Stimulated activated naive CD8-positive, alpha-beta T cell treated with anti-CD3 and anti-CD28 coated beads, Interleukin-15, Interleukin-2, amounts not matched to agents 100 U/mL and 50 U/mL, for 24 hours (primary cell): ENCODE data around the gene MLXIP.
"Not testable (repeated sequence)": the region's sequence is repeated elsewhere in the genome, so short reads cannot be mapped to it uniquely, and the experiment has no call there.

ENCODE experiments used
- ATAC-seq: fragments of 150-1000 bp; cut with Tn5 transposase; one replicate; pipeline ENCODE4 v1.10.0; 2021
- DNase-seq: peaks from one replicate; pipeline ENCODE4 v3.0.0; 2021

Gene MLXIP

DNA sequence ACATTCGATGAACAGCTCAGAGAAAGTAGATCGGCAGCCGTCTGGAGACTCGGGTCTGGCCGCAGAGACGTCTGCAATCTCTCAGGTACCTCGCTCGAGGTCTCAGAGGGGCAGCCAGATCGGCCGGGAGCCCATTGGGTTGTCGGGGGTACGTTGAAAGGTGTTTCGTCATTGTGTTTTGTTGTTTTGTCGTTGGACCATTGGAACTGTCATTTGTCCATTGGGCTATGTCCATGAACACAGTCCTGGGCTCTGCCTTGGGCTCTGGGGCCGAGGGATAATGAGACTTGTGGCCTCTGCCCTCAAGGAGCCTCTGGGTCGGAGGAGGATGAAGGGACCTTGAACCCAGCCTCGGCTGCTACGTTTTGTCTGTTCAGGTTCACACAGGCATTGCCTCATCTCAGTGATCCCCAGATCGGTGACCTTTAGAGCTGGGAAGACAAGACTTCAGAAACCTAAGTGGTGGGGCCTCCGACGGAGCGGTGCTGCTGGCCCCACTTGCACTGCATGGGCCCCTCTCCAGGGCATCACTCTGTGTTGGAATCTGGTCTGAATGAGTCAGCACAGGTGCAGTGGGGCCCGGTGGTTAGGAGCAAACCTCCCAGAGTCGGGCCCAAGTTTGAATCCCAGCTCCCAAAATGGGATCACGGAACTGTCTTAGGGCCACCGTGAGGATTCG is 23.6 kb upstream of the MLXIP start:
- DNase-seq (no peak), ATAC-seq (no peak)

DNA sequence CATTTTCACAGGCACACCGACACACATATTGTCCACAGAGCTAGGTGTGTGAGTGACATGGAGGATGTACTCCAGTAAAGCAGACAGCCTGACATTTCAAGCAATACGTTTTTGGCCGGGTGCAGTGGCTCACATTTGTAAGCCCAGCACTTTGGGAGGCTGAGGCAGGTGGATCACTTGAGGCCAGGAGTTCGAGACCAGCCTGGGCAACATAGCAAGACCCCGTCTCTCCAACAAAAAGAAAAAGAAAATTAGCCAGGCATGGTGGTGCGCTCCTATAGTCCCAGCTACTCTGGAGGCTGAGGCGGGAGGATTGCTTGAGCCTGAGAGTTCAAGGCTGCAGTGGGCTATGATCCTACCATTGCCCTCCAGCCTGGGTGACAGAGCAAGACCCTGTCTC is 22.1 kb upstream of the MLXIP start:
- not testable (repeated sequence) for DNase-seq

DNA sequence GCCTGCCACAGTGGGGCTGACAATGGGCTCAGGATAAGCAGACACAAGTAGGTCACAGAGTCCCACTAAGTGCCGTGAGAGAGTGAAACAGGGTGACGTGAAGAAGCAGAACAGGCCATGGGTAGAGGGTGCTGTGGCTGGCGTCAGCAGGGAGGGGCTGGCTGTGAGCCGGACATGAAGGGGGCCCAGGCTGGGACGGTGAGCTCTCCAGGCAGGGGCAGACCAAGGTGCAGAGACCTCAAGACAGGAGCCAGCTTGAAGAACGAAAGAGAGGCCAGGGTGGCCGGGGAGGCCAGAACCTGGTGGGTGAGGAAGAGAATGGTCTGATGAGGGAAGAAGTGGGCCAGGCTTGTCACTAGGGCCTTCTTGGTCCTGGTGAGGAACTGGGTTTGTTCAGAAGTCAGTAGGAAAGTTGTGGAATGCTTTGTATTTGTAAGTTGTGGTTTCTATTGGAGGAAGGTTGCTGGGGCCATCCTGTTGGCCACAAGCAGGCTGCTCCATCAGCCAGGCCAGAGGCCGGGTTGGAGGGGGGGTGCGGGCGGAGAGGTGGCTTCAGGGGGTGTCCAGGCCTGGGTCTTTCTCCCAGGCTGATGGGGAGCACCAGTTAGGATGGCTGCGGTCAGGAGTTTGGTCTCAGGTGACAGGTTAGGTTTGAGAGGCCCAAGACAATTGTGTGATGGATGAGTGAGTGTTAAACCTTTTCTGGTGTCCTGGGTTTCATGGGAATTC is 21.4 kb upstream of the MLXIP start:
- ATAC-seq (no peak), DNase-seq (no peak)

More for the DNA sequence above, 22.1 kb upstream of the MLXIP start:
- ATAC-seq: not testable (repeated sequence)

GRCh38 chr12:122057769-122058168 is 20.8 kb upstream of the MLXIP start:
- no peak for DNase-seq
- no peak for ATAC-seq

DNA sequence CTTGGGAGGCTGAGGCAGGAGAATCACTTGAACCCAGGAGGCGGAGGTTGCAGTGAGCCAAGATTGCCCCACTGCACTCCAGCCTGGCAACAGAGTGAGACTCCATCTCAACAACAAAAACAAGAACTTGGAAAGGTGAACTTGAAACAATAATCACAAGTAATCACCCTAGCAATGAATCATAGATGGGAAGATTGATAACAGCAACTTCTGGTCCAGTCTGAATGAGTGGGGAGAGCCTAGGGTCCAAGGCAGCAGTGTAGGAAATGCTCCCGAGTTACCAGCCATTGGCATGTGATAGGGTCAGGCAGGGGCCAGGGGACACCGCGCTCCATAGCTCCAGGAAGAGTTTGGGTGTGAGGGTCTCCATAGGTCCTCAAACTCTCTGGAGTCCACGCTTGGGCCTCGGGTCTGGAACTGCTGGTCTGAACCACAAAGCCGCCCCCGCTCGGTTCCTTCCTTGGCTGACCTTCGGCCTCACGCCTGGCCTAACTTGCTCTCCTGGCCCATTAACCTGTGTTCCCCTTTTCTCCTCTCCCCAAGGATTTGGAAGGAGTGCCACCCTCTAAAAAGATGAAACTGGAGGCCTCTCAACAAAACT is 19.9 kb upstream of the MLXIP start:
- no peak for ATAC-seq
- no peak for DNase-seq

- no peak for DNase-seq
- no peak for ATAC-seq
Measured at GRCh38 chr12:122059203-122059960, 19.2 kb upstream of the MLXIP start.

- no peak for ATAC-seq
- DNase-seq: no peak
Measured at GRCh38 chr12:122060081-122060501, 18.5 kb upstream of the MLXIP start.

DNA sequence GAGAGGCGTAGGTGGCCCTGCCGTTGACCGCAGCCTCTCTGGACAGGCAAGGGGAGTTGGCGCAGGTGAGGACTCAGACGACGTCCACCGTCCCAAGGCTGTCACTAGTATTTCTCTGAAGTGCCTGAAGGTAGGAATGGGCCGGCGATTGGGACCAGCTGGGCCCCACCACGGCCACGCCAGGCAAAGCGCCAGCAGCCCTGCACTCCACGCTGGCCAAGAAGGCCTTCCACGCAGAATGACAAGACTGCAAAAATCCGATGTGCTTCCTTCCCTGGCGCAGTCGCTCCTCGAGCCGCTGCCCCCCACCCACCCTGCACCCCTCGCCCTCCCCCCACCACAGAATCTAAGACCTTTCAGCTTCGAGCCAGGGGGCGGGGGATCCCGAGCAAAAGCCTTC is 17.3 kb upstream of the MLXIP start:
- ATAC-seq (no peak), DNase-seq (no peak)

DNA sequence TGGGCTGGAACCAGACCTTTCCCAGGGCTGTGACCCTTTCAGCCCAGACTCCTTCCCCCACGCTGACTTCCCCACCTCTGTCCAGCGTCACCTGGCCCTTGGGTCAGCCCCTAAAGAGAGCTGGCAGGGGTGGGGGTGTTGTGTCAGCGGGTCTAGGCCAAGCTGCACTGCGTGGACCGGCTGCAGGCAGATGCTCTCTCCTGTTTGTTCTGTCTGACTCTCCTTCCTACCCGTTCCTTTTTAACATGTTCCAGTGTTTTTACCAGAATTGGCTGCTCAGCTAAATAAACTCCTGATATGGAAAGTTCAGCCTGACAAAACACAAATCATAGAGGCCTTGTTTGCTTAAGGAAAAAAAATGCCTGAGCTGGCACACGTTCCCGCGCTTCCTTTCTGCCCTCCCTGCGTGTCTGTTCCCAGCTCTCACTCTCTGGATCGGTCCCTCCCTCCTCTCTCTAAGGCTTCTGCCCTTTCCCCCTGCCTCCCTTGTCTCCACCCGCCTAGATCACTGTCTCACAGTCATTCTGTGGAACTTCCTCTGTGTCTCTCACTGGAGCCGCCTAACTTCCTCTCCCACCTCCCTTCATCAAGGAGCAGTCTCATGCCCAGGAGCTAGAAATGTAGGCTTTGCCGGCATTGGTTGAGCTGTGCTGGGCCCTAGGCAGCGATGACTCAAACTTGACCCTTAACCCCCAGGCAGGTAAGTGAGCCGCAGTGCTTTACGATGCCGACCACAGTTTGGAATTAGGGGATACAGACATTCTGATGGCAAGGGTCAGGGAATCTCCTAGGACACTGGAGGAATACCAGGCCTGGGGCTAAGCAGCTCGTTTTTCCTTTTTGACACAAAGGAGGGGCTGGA is 15.5 kb upstream of the MLXIP start:
- ATAC-seq (no peak), DNase-seq (no peak)

GRCh38 chr12:122063694-122064024 is 14.9 kb upstream of the MLXIP start:
- no peak for ATAC-seq
- no peak for DNase-seq

DNA sequence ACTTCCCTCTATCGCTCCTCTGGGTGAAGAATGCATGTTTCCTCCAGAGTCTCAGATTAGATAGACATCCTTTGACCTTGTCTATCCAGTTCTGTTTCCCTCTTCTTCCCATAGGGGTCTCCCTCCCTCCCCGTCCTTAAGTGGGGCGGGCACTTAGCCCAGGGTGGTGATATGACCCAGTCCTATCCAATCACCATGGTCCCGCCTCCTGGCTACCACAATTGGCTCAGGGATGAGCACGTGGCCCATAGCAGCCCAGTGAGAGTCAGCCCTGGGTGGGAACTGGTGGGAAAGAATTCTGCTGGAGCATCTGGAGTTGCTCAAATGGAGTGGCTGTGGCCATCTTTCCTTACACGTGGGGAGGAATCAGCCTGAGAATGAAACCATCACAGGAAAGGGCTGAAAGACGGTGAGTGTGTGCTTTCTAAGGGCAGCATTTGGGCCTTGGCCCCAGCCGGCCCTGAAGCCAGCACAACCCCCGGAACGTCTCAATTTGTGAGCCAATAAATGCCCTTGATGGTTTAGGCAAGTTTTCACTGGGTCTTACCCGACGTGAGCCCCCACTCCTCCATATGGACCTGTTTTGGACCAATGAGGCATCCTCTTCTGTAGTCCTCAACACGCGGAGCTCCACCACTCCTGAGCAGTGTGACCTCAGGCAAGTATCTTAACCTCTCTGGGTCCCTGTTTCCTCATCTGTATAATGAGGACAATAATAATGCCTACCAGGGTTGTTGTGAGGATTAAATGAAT is 14.4 kb upstream of the MLXIP start:
- peak; percentile 93 for ATAC-seq

DNA sequence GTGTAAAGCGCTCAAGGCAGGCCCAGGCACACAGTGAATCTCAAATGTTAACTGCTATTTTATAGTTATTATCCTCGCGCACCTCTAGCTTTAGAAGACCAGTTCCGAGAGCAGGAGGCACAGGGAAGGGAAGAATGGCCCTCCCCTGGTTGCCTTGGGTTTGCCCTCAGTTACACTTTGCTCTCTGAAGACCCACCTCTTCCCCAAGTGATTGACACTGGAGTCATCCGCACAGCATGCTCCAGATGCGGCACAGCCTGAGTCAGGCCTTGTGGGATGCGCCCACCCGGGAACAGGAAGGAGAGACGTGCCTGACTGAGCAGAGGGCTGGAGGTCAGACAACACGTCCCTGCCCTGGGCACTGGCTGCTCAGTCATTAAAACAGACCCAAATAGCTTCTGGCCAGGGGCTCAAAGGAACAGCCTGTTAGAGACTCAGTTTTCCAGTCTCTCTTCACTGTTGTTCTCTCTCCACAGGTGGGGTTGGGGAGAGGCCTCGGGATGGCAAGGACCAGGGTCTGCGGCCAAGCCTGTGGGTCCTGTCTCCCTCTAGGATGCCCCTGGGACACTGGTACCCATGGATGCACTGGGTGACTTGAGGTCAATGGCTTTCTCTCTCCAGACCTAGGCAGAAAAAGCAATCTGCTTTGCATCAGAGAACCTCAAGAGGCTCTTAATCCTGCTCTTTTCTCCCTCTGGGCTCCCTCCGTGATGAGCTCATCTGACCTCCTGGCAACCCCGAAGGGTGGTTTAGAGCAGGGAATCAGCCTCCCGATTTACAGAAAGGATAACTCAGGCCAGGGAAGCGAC is 13.6 kb upstream of the MLXIP start:
- DNase-seq (no peak), ATAC-seq (no peak)

More for the DNA sequence above, 14.4 kb upstream of the MLXIP start:
- DNase-seq: peak; percentile 66

- ATAC-seq (no peak), DNase-seq (no peak)
Measured at GRCh38 chr12:122067548-122067947, 11.0 kb upstream of the MLXIP start.

GRCh38 chr12:122067966-122068365 is 10.6 kb upstream of the MLXIP start:
- peak; percentile 60 for DNase-seq
- ATAC-seq: peak; percentile 42

- DNase-seq (no peak), ATAC-seq (no peak)
Measured at GRCh38 chr12:122072031-122072970, 6.3 kb upstream of the MLXIP start.

DNA sequence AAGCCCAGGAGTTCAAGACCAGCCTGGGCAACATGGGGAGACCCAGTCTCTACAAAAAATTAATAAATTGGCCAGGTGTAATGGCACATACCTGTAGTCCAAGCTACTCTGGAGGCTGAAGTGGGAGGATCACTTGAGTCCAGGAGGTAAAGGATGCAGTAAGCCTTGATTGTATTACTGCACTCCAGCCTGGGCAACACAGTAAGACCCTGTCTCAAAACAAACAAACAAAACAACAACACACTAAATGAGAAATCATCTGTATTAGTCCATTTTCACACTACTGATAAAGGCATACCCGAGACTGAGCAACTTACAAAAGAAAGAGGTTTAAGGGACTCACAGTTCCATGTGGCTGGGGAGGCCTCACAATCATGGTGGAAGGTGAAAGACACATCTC is 4.7 kb upstream of the MLXIP start:
- DNase-seq: no peak
- no peak for ATAC-seq

DNA sequence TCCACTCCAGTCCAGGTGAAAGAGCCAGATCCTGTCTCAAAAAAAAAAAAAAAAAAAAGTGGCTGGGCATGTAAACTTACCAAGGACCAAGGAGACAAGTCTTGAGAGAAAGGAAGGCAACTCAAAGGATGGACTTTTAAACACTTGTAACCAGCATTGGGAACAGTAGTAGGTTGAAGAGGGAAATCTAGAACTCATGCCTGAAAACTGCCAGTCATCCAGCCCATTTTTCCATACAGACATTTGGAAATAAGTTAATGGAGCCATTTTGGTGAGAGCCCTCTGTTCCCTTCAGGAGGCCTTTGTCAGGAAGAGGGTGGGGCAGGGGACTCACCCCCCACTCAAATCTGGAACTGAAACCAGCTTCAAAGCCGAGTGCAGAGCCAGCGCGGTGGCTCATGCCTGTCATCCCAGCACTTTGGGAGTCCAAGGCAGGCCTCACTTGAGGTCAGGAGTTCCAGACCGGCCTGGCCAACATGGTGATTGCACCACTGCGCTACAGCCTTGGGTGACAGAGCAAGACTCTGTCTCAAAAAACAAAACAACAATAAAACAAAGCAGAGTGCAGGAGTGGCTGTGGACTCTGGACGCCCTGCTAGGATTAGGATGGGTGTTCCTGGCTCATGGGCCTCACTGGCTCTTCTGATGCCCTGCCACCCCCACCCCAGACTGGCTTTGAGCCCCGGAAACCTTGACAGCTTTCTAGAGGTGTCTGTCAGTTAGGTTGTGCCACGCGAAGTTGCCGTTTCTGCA is 1.6 kb upstream of the MLXIP start:
- no peak for DNase-seq
- ATAC-seq: no peak

DNA sequence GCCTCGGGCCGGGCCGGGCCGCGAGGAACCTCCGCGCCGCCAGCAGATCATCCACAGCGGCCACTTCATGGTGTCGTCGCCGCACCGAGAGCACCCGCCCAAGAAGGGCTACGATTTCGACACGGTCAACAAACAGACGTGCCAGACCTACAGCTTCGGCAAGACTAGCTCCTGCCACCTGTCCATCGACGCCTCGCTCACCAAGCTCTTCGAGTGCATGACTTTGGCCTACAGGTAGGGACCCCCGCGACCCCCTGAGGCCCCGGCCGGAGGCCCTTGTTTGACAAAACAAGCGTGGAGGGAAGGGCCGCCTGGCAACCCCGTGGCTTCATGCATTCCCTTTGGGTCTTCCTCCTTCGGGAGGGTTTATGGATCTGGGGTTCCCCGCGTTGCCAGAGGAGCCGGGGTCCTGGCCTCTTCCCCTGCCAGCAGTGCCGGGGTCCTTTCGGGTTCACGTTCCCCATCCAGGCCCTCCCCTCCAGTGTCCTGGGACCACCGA is 526 bp downstream of the MLXIP start:
- ATAC-seq: peak; percentile 5
- DNase-seq: peak; percentile 39
